NCI-H524 (cell line): ENCODE measurements around the gene ELMOD1.

Experiments
- DNase-seq, 2 experiments: peaks; one replicate each; lab custom pipeline; 2025; lab: John Stamatoyannopoulos, UW

Gene ELMOD1

GRCh38 chr11:107583629-107584195 is 7.2 kb upstream of the ELMOD1 start:
- no peak for DNase-seq

GRCh38 chr11:107587306-107587979 is 3.5 kb upstream of the ELMOD1 start:
- DNase-seq: no peak

- DNase-seq: peak; percentile 53 to 67
Measured at GRCh38 chr11:107591378-107592230, 657 bp downstream of the ELMOD1 start.

- no peak for DNase-seq
Measured at GRCh38 chr11:107592231-107592590, 1.3 kb downstream of the ELMOD1 start.

- DNase-seq: no peak
Measured at GRCh38 chr11:107592813-107593212, 1.9 kb downstream of the ELMOD1 start.

- no peak for DNase-seq
Measured at GRCh38 chr11:107593951-107594350, 3.0 kb downstream of the ELMOD1 start.

- DNase-seq: no peak
Measured at GRCh38 chr11:107594736-107595135, 3.8 kb downstream of the ELMOD1 start.

GRCh38 chr11:107598225-107599139 is 7.5 kb downstream of the ELMOD1 start:
- peak; percentile 2 to 40 for DNase-seq

GRCh38 chr11:107605061-107606006 is 14.4 kb downstream of the ELMOD1 start:
- DNase-seq: no peak

- peak; percentile 62 to 90 for DNase-seq
Measured at GRCh38 chr11:107606141-107606540, 15.2 kb downstream of the ELMOD1 start.

GRCh38 chr11:107608809-107609208 is 17.9 kb downstream of the ELMOD1 start:
- DNase-seq: no peak

GRCh38 chr11:107609400-107610218 is 18.7 kb downstream of the ELMOD1 start:
- no peak for DNase-seq

- no peak for DNase-seq
Measured at GRCh38 chr11:107612445-107612844, 21.5 kb downstream of the ELMOD1 start.

- no peak for DNase-seq
Measured at GRCh38 chr11:107619926-107620325, 29.0 kb downstream of the ELMOD1 start.

GRCh38 chr11:107621081-107621480 is 30.1 kb downstream of the ELMOD1 start:
- no peak for DNase-seq

GRCh38 chr11:107623183-107623582 is 32.2 kb downstream of the ELMOD1 start:
- no peak for DNase-seq

GRCh38 chr11:107624983-107625684 is 34.2 kb downstream of the ELMOD1 start:
- no peak for DNase-seq

- no peak for DNase-seq
Measured at GRCh38 chr11:107625685-107625989, 34.7 kb downstream of the ELMOD1 start.

GRCh38 chr11:107631043-107631442 is 40.1 kb downstream of the ELMOD1 start:
- no peak for DNase-seq

- DNase-seq: no peak
Measured at GRCh38 chr11:107631931-107632330, 41.0 kb downstream of the ELMOD1 start.
